Mammary epithelial cell (primary cell): Measurements from ENCODE around the gene LGALS1.

Experiments
- EZH2 ChIP-seq: IDR thresholded peaks from 2 replicates; pipeline ENCODE4 v1.6.1; 2012; ENCODE audit warnings: low read length, inconsistent platforms, borderline replicate concordance
- TF ChIP-seq, protein P1 (sequence below), 2 donors: IDR thresholded peaks in 1 of 2; conservative IDR thresholded peaks in 1 of 2; 2 replicates each; pipeline ENCODE4 v1.5.1; 2011 to 2012; ENCODE audit warnings: inconsistent platforms in 2 of 2, low read length in 2 of 2, mild to moderate bottlenecking in 2 of 2, control low read depth in 1 of 2, low read depth in 1 of 2; ENCODE audit not compliant: insufficient read depth in 1 of 2; ENCODE audit errors: extremely low read depth in 1 of 2

GRCh38 chr22:37634417-37634924, 41.0 kb upstream of the LGALS1 start:
- TF ChIP-seq, protein P1, sequence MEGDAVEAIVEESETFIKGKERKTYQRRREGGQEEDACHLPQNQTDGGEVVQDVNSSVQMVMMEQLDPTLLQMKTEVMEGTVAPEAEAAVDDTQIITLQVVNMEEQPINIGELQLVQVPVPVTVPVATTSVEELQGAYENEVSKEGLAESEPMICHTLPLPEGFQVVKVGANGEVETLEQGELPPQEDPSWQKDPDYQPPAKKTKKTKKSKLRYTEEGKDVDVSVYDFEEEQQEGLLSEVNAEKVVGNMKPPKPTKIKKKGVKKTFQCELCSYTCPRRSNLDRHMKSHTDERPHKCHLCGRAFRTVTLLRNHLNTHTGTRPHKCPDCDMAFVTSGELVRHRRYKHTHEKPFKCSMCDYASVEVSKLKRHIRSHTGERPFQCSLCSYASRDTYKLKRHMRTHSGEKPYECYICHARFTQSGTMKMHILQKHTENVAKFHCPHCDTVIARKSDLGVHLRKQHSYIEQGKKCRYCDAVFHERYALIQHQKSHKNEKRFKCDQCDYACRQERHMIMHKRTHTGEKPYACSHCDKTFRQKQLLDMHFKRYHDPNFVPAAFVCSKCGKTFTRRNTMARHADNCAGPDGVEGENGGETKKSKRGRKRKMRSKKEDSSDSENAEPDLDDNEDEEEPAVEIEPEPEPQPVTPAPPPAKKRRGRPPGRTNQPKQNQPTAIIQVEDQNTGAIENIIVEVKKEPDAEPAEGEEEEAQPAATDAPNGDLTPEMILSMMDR (conservative IDR thresholded peaks at IDR 0.05 in 1 of 2, IDR thresholded peaks at IDR 0.05 in 1 of 2; ENCODE audit: extremely low read depth in 1 of 2, insufficient read depth in 1 of 2, low read depth in 1 of 2, low read length in 2 of 2) = peak; percentile 22 to 27
- no peak for TF ChIP-seq EZH2
